Measurements from ENCODE around the gene ZFYVE28. TPM values are rescaled to one million over a fixed set of nuclear protein-coding genes. Genes with fewer than 3 reads are reported as not detected.

The ZFYVE28 gene
- total RNA-seq, 2 donors from 2014 or later, result 6.6 to 30.2 TPM

DNA sequence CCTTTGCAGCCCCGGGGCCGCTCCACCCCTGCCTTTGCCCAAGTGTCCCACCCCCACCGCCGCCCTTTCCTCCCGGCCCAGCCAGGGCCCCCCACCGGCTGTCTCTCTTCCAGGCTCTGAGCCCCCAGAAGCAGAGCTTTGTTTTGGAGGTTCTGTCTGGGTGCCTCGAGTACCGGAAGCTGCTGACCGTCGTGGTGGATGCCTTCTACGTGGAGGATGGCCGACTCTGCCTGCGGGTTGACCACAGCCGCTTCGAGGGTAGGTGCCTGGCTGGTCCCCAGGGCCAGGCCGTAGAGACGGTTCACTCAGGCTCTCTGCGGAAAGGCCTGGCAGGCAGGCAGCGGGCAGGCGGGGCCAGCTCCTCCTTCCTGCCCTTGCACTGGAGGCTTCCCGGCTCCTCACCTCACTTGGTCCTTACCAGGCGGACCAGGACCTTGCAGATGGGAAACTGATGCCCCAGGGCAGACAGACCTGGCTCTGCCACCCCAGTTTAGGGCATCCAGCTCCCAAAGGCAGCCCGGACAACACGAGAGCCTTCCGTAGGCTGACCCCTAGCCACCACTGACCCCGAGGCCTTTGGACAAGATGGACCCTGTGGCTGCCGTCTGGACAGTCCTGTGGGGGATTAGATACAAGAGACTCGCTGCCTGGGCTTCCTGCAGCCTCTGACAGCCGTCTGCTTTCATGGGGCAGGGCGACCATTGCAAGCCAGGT is 18.5 kb upstream of the ZFYVE28 start:
- H3K9me3 ChIP-seq, result no peaks in the 10 kb centered on the region
- WGBS, result 92% methylated on average over 27 of the region's 30 CpGs
- TF ChIP-seq, protein P1, sequence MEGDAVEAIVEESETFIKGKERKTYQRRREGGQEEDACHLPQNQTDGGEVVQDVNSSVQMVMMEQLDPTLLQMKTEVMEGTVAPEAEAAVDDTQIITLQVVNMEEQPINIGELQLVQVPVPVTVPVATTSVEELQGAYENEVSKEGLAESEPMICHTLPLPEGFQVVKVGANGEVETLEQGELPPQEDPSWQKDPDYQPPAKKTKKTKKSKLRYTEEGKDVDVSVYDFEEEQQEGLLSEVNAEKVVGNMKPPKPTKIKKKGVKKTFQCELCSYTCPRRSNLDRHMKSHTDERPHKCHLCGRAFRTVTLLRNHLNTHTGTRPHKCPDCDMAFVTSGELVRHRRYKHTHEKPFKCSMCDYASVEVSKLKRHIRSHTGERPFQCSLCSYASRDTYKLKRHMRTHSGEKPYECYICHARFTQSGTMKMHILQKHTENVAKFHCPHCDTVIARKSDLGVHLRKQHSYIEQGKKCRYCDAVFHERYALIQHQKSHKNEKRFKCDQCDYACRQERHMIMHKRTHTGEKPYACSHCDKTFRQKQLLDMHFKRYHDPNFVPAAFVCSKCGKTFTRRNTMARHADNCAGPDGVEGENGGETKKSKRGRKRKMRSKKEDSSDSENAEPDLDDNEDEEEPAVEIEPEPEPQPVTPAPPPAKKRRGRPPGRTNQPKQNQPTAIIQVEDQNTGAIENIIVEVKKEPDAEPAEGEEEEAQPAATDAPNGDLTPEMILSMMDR (IDR thresholded peaks at IDR 0.05), result no peak
- TF ChIP-seq POLR2A (IDR thresholded peaks at IDR 0.05), result no peak
- TF ChIP-seq POLR2AphosphoS5 (IDR thresholded peaks at IDR 0.05), result no peak

GRCh38 chr4:2436301-2436700 is 17.9 kb upstream of the ZFYVE28 start:
- WGBS, result 40% methylated on average over 10 of the region's 10 CpGs
- DNase-seq (ENCODE audit: low spot score), result no peak
- intact Hi-C loops (cut with DNase I), result no loop called here
- no peak overlapping the region for H3K4me3 ChIP-seq
- no peaks in the 10 kb centered on the region for H3K9me3 ChIP-seq
- no peaks in the 10 kb centered on the region for H3K36me3 ChIP-seq
- TF ChIP-seq POLR2AphosphoS5 (IDR thresholded peaks at IDR 0.05), result no peak
- TF ChIP-seq POLR2A (IDR thresholded peaks at IDR 0.05), result no peak
- TF ChIP-seq, protein P1 (IDR thresholded peaks at IDR 0.05), result no peak
- no peaks in the 10 kb centered on the region for H3K4me1 ChIP-seq (replicated peaks)
- no peak overlapping the region for H3K27ac ChIP-seq
- H3K27me3 ChIP-seq (replicated peaks; ENCODE audit: insufficient read depth), result no peaks in the 10 kb centered on the region

More for the DNA sequence above, 18.5 kb upstream of the ZFYVE28 start:
- Histone ChIP-seq H3K27me3 (replicated peaks; ENCODE audit: insufficient read depth) (no peaks in the 10 kb centered on the region), H3K4me3 (no peak overlapping the region), H3K27ac (no peak overlapping the region), H3K36me3 (no peaks in the 10 kb centered on the region), H3K4me1 (replicated peaks) (no peaks in the 10 kb centered on the region)
- no peak for DNase-seq (ENCODE audit: low spot score)
- intact Hi-C loops (cut with DNase I), result no loop called here

GRCh38 chr4:2434420-2434819 is 16.0 kb upstream of the ZFYVE28 start:
- Histone ChIP-seq H3K36me3 (no peaks in the 10 kb centered on the region), H3K27ac (no peak overlapping the region), H3K9me3 (no peaks in the 10 kb centered on the region), H3K4me1 (replicated peaks) (no peaks in the 10 kb centered on the region), H3K4me3 (no peak overlapping the region), H3K27me3 (replicated peaks; ENCODE audit: insufficient read depth) (no peaks in the 10 kb centered on the region)
- WGBS, result 64% methylated on average over 8 of the region's 9 CpGs
- no peak for TF ChIP-seq POLR2AphosphoS5 (IDR thresholded peaks at IDR 0.05)
- TF ChIP-seq POLR2A (IDR thresholded peaks at IDR 0.05), result no peak
- TF ChIP-seq, protein P1 (IDR thresholded peaks at IDR 0.05), result no peak
- no peak for DNase-seq (ENCODE audit: low spot score)
- intact Hi-C loops (cut with DNase I), result no loop called here

GRCh38 chr4:2433609-2434350 is 15.3 kb upstream of the ZFYVE28 start:
- Histone ChIP-seq H3K36me3 (no peaks in the 10 kb centered on the region), H3K4me3 (no peak overlapping the region), H3K27ac (no peak overlapping the region), H3K9me3 (no peaks in the 10 kb centered on the region), H3K4me1 (replicated peaks) (no peaks in the 10 kb centered on the region), H3K27me3 (replicated peaks; ENCODE audit: insufficient read depth) (no peaks in the 10 kb centered on the region)
- intact Hi-C loops (cut with DNase I), result no loop called here
- DNase-seq (ENCODE audit: low spot score), result peak; percentile 26
- TF ChIP-seq POLR2A (IDR thresholded peaks at IDR 0.05) (no peak), POLR2AphosphoS5 (IDR thresholded peaks at IDR 0.05) (no peak)
- TF ChIP-seq, protein P1 (IDR thresholded peaks at IDR 0.05), result no peak
- WGBS, result 69% methylated on average over 29 of the region's 29 CpGs
